RPMI7951 (cell line): ENCODE results near the gene PDE7B. TPM values are rescaled to one million over a fixed set of nuclear protein-coding genes. Genes with fewer than 3 reads are reported as not detected.
"Not testable (repeated sequence)": the region's sequence is repeated elsewhere in the genome, so short reads cannot be mapped to it uniquely, and the experiment has no call there.

Experiments used
- DNase-seq: peaks from one replicate; pipeline ENCODE4 v3.0.0-alpha.2; 2012; ENCODE audit warnings: low read depth
- total RNA-seq: library from RNA; depleted of rRNA; stranded (reverse); fragments of >200 nt; shearing (Covaris generic); gene quantifications from 2 replicates; pipeline ENCODE4 v1.2.3, GENCODE V29; 2014

Gene PDE7B
- total RNA-seq, 1 experiment from 2014 or later = 4.9 TPM

DNA sequence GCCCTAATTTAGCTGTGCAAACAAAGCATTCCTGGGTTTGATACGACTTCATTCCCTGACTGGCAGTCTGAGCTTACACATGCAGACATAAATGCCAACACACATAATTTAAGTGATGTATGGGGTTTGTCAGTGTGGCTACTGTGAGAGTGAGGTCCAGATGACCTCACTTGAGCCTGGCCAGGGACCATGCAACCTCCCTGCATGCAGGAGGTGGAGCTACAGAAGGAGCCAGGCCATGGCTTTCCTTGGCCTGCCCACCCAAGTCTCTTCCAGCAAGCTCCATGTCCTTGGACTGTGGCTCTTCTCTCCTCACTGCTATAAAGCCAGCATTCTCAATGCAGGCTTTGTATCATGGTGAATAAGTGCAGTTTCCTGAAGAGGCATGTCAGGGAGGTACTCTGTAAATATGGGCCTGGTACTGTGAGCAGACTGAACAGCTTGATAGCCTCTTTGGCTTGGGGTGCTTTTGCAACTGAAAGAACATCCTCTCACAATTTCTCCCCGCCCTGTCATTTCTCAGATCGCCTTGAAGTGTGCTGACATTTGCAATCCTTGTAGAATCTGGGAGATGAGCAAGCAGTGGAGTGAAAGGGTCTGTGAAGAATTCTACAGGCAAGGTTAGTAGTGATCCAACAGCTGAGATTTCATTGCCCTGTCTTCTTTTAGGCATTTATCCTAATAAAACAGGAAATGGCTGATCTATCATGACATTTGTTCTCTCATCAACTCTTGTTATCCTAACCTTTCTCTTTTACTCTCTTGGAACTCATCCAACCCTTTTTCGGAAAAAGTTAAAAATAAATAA, 329.4 kb downstream of the PDE7B start:
- DNase-seq = no peak

DNA sequence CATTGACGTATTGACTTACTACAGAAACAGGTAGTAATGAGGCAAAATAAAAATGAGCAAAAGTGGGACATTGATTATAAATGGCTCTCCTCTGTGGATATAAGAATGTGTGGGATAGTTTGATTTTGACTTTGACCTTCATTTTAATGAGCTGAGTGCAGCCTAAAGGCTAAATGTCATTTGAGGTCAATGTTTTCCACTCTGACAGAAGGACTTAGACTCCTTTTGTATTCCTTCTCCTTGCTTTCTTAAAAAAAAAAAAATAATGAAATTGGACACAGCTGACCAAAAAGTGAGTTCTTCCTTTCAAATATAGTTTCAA, 330.0 kb downstream of the PDE7B start:
- no peak for DNase-seq

DNA sequence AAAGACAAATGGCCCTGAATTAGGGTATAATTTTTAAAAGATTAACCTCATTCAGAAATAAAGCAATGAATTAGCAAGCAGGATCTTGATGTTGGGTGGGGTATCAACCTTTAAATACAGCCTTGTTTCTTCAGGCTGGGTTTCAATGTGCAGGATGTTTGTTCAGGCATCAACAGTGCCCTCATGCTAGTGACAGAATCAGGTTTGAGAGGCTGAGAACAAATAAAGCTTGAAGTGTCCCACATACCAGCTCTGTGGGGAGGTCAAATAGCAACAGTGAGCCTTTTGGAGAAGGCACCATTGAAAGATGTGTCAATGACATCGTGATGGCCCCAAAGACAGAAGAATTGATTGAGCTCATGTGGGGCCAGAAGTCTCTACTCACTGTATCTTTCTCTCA, 330.4 kb downstream of the PDE7B start:
- DNase-seq = no peak

DNA sequence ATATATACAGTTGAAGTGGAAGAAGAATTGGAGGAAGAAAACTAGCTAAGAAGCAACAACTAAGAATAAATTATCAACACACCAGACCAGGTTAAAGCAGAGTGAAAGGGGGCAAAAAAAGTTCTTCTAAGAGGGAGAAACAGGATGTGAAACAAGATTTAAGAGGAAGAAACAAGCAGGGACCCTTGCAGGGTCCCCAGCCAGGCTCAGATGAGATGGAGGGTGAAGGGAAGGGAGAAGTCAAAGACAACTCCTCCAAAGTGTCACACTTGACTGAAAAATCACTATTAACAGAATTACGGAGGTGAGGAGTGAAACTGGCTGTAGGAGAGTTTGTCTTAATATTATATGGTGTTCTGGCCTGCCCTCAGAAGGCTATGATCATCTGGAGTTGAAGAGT, 333.2 kb downstream of the PDE7B start:
- DNase-seq = no peak

DNA sequence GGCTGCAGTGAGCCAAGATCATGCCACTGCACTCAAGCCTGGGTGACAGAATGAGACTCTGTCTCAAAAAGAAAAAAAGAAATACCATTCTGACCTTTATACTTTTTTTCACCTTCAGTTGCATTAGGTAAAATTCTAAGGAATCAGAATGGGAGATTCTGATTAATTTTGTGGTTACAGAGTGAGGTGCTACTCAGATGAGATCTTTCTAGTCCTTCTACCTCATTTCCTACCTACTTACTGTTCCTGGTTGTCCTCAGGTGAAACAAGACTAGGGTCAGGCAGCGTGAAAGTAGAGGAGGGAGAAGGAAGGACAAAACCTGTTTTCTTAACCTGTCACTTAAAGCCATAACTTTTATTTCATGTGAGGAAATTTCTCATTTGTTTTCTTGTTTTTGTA, 334.9 kb downstream of the PDE7B start:
- DNase-seq = no peak

DNA sequence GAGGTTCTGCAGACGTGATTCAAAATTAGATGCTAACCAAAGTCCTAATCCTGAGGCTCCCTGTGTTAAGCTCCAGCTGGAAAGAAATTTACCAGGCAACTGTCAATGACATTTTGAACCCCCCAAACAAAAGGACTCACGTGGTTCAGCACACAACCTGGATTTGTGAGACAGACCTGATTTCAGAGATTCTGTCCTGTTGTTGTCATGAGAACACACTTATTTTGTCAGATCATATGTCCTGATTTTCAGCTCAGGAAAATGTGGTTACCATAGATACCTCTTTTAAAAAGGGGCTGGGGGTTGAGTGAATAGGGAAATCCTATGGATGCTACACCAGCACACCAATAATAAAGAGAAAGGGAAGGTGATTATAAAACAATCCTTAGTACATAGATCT, 337.0 kb downstream of the PDE7B start:
- no peak for DNase-seq

DNA sequence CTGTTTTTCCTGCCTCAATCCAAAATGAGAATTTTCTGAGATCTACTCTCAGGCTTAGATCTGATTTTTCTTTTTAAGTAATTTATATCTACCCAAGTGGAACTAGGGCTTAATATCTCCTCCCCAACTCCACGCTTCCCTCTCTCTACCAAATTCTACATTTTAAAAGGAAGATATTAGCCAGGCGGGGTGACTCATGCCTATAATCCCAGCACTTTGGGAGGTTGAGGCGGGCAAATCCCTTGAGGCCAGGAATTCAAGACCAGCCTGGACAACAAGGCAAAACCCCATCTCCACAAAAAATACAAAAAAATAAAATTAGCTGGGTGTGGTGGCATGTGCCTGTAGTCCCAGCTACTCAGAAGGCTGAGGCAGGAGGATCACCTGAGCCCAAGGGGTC, 337.6 kb downstream of the PDE7B start:
- DNase-seq = no peak

DNA sequence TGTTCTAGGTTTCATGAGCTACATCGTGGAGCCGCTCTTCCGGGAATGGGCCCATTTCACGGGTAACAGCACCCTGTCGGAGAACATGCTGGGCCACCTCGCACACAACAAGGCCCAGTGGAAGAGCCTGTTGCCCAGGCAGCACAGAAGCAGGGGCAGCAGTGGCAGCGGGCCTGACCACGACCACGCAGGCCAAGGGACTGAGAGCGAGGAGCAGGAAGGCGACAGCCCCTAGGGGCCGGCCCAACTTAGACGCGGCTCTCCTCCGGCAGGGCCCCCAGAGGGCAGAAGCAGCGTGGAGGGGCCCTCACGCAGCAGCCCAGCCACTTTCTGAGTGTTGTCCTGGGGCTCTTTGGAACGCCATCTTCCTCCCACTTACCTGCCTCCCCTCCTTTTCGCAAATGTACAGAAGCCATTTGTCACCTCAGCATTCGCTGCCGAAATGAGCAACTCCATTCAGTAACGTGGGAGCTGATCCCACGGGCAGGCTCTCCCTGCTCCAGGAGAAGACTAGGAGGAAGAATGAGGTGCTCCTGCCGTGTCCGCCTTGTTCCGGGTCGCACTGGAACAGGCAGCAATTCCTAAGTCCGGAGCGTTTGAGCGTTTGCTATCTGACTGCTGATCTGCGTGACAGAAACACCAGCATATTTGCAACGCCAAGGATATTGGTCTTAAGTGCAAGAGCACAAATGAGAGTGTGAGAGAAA, 340.3 kb downstream of the PDE7B start:
- no peak for DNase-seq

DNA sequence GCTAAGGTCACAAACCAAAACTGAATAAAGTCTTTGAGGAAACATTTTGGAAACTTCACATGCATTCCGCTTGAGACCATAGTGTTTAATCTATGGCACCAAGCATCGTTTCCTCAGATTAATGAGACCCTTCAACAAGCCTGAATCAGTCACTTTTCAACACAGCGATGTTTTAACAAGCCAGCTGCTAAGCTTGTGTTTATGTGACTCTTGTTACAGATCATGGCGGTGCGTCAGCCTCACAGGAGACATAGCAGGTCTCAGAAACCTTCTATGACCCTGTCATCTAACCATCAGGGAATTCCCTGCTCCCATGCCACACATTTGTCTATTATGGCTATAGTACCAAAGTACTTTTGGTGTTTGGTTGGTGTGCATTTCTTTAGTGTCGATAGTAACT, 341.4 kb downstream of the PDE7B start:
- no peak for DNase-seq

DNA sequence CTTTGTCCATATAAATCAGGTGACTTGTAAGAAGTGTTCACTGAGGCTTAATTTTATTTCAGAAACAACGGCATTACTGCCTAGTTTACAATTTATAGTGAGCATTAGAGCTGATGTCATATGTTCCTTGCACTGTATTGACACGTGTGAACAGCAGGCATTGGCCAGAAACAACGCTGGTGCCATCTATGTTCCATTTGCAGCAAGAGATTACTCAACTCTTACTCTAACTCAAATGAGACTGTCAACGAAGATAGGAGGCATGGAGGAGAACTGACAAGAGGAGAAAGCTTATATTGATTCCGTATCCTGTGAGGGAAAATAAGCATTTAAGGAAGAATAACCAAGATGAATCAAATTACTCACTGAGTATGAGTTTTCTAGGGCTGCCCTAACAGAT, 350.2 kb downstream of the PDE7B start:
- no peak for DNase-seq

DNA sequence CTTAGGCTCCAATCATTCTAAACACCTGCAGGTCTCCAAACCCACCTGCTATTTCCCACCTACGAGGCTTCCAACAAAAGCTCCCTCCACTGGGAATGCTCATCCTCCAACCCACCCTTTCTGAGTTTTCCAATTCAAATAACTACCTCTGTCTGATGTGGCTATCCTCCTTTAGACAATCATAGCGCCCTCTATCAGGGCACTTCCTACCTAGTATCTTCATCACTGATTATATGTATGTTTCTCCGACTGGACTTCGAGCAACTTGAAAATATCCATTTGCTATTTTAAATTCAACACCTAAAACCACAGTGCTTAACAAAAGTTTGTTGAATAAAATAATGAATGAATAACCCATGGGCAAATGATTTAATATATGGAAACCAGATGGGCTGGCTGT, 357.3 kb downstream of the PDE7B start:
- no peak for DNase-seq

DNA sequence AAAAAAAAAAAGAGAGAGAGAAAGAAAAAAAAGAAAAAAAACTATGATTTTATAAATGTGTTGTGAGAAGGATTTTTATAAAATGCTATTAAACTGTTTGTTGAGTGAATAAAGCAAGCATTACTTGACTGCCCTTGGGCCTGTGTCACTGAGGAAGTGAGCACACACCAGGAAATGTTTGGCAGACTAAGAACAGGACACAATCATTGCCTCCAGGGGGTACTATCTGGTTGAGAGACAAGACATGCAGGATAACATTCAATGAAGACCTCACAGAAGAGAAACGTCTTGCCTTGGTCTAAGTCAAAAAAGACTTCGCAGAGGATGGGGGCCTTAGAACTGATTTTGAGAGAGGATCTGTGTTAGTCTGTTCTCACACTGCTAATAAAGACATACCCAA, 358.0 kb downstream of the PDE7B start:
- no peak for DNase-seq

DNA sequence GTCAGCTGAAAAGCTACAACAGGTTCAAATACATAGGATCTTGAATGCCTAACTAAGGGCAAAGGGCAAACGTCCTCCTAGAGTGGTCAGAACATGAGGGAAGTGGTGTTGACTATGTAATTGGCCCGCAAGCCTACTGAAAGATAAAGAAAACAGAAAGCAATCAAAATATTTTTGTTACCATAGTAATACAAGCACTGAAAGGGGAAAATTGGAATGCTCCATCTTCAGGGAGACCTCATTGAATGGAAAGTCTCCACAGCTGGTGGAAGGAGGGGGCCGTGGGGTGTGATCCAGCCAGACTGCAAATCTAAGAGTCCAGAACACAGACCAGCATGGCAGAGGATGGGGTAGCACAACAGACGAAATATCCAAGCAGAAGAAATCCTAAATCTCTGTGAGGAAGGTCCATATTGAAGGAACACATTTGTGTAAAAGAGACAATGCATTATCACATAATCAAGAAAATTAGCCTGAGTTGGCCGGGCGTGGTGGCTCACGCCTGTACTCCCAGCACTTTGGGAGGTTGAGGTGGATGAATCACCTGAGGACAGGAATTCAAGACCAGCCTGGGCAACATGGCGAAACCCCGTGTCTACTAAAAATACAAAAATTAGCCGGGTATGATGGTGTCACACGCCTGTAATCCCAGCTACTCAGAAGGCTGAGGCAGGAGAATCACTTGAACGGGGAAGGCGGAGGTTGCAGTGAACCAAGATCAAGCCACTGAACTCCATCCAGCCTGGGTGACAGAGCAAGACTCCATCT, 359.1 kb downstream of the PDE7B start:
- no peak for DNase-seq

DNA sequence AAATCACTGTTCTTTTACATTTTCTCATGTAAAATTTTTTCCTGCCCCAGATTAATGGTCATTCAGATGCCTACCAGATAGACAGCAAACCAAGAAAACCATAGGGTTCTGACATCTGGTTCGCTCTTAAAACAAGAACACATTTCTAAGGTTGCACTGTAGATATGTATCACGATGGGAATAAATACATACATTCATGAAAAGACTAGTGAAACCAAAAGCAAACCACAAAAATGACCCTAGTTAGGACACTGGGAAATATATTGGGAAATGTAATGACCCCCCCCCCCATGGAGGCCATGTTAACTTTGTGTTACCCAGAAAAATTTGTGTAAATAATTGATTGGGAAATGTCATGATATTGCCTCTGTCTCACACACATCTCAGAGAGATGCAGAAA, 361.1 kb downstream of the PDE7B start:
- no peak for DNase-seq

DNA sequence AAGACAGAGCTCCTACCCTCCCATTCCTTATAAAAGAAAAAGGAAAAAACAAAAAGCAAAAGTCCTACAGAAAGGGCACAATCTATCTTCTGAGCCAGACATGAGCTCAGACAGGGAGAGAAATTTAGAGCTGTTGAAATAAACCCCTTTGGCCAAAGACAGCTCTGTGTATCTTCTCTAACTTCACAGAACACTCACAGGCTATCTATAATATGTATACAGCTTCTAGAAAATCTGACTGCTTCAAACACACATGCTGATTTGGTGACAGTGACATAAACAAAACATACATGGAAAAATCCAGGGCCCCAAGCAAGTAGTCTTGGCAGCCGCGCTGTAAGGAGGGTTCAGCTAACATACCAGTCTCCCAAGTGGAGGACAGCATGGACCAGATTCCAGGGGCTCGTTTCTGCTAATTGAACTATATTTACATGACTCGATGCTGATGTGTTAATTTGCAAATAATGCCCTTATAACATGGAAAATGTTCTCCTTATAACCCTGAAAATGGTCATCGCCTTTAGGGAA, 361.6 kb downstream of the PDE7B start:
- DNase-seq = no peak

DNA sequence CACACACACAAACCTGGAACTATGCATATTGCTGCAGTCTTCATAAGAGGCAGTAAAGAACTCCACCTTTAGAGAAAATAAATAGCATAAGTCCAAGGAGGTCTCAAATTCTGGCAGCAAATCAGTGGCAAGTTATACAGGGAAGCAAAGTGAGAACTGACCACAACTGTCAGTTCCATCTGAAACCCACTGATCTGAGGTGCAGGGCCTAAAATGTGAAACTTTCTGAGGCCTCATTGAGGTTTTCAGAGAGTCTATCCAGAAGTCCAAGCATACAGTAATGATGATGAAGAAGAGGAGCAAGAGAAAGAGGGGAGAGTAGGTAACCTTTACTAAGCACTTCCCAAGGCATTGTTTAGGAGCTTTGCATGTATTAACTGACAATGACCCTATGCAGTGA, 362.4 kb downstream of the PDE7B start:
- no peak for DNase-seq

DNA sequence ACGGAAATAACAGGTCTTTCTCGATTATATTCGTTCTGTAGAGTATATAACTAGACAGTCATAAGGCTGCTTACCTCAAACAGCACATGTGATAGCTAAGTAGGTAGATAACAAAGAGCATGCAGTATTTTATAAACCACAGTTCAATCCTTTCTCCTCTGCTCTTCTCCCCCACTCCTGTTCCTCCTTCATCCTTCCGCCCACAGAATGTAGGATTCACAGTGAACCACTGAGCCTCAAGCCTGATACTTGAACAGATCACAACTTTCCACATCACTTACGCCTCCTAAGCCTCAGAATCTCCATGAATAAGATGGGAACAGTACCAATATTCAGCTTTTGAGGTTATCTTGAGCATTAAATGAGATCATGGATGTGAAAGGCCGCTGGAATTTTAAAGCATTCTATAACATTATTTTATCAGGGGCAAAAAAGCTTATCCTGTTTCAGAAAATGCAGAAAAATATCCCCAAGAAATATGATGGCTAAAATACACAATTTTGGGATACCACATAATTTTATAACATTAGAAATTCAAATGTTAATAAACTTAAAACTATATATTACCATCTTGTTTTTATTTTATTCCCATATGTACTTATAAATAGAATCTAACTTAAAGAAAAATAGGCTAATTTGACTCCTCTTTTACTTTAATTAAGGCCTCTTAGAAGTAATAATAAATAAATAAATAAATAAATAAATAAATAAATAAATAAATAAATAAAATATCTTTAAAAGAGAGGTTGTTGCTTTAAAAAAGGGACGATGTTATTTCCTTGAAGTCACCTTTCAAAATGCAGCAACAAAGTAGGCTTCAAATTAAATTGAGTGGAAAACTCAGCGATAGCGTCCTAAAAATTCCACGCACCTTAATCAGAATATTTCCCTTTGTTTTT, 365.3 kb downstream of the PDE7B start:
- no peak for DNase-seq

DNA sequence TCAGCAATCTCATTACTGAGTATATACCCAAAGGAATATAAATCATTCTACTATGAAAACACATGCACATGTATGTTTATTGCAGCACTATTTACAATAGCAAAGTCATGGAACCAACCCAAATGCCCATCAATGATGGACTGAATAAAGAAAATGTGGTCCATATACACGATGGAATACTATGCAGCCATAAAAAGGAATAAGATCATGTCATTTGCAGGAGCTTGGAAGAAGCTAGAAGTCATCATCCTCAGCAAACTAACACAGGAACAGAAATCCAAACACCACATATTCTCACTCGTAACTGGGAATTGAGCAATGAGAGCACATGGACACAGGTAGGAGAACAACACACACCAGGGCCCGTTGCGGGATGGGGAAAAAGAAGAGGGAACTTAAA, 373.5 kb downstream of the PDE7B start:
- not testable (repeated sequence) for DNase-seq

DNA sequence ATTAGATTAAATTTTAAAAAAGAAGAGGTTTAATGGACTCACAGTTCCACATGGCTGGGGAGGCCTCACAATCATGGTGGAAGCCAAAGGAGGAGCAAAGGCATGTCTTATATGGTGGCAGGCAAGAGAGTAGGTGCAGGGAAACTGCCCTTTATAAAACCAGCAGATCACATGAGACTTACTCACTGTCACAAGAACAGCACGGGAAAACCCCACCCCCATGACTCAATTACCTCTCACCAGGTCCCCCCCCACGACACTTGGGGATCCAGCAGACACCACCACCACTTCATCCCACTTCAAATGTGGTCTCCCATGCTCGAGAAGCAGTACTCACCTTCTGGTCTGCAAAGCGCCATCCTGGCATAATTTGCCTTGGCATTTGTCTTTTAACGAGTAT, 374.0 kb downstream of the PDE7B start:
- DNase-seq = peak; percentile 47

DNA sequence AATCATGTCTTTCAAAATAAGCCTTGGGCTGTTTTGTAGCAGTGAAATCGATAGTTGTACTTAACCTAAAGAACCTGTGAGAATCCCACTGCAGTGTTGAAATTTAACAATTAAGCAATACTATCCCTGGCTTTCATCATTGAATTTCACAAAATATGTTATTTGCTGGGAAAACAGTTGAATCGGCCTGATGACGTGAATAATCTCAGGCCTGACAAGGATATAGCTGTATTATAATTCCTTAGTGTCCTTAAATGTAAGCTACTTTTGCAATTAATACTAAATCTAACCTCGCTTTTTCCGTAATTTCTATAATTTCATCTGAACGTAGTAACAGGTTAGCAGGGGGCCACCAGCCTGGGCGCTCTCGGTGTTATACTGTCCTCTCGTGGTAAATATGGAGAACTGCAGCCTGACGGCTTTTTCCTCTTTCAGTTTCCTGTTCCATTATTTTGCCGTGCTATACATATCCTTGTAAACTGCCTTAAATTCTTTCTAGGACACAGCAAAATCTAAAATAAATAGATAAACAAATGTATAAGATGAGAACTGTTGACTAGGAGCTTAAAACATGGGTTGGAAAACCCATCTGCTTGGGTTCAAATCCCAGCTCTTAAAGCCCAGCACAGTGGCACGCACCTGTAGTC, 374.6 kb downstream of the PDE7B start:
- peak; percentile 60 for DNase-seq
